LNCaP clone FGC (cell line): ENCODE data around the gene PIGH.
A peak's percentile ranks its signal among the peaks of the same experiment; 100 is the strongest.

Experiments
- DNase-seq: peaks from one replicate; pipeline ENCODE4 v3.0.0-alpha.2; 2011; ENCODE audit warnings: low read depth
- H3K4me3 ChIP-seq: 2 replicates; pipeline ENCODE4 v1.5.1; 2011; ENCODE audit warnings: mild to moderate bottlenecking, low read depth, low read length, control low read depth
- TF ChIP-seq, protein P1 (sequence below): IDR thresholded peaks from 2 replicates; pipeline ENCODE4 v1.5.1; 2012; ENCODE audit warnings: mild to moderate bottlenecking; ENCODE audit not compliant: control insufficient read depth, insufficient read depth; ENCODE audit errors: extremely low read depth

PIGH gene

DNA sequence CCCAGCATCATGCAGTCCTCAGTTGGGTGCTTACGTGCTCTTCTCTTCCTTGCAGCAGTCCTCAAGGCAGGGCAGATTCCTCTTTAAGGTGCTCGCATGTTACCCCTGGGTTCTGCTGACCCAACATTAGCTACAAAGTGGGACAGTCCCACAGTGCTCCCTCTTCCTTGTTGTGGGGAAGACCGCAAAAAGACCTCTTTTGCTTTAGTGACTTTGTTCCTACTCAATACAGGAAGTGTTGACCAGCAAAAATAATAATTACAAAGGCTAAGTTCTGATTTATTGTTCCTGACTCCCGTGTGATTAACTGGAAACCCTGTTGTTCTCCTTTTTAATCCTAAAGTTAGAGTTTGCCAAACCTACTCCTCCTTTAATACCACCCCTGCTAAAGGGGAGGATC is 13.7 kb downstream of the PIGH start:
- no peak overlapping the region for H3K4me3 ChIP-seq
- no peak for DNase-seq
- TF ChIP-seq, protein P1, sequence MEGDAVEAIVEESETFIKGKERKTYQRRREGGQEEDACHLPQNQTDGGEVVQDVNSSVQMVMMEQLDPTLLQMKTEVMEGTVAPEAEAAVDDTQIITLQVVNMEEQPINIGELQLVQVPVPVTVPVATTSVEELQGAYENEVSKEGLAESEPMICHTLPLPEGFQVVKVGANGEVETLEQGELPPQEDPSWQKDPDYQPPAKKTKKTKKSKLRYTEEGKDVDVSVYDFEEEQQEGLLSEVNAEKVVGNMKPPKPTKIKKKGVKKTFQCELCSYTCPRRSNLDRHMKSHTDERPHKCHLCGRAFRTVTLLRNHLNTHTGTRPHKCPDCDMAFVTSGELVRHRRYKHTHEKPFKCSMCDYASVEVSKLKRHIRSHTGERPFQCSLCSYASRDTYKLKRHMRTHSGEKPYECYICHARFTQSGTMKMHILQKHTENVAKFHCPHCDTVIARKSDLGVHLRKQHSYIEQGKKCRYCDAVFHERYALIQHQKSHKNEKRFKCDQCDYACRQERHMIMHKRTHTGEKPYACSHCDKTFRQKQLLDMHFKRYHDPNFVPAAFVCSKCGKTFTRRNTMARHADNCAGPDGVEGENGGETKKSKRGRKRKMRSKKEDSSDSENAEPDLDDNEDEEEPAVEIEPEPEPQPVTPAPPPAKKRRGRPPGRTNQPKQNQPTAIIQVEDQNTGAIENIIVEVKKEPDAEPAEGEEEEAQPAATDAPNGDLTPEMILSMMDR, result no peak

DNA sequence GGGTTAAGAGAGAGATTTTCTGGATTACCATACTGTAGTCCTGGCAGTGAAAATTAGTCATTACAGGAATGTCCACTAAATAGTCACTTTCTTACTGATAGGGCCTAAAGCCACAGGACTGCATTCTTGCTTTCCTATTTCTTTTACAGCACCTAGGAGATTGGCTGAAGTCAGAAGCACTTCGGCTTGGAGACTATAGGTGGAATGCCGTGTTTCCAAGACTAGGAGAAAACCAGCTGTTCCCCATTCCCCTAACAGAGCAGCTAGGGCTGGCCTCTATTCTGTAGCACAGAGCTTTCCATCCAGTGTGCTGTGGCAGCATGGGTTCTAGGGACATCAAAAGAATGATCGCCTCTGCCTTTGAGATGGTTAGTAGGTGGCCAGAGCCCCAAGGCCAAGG is 15.1 kb downstream of the PIGH start:
- TF ChIP-seq, protein P1, result no peak
- DNase-seq, result no peak
- H3K4me3 ChIP-seq, result no peak overlapping the region

DNA sequence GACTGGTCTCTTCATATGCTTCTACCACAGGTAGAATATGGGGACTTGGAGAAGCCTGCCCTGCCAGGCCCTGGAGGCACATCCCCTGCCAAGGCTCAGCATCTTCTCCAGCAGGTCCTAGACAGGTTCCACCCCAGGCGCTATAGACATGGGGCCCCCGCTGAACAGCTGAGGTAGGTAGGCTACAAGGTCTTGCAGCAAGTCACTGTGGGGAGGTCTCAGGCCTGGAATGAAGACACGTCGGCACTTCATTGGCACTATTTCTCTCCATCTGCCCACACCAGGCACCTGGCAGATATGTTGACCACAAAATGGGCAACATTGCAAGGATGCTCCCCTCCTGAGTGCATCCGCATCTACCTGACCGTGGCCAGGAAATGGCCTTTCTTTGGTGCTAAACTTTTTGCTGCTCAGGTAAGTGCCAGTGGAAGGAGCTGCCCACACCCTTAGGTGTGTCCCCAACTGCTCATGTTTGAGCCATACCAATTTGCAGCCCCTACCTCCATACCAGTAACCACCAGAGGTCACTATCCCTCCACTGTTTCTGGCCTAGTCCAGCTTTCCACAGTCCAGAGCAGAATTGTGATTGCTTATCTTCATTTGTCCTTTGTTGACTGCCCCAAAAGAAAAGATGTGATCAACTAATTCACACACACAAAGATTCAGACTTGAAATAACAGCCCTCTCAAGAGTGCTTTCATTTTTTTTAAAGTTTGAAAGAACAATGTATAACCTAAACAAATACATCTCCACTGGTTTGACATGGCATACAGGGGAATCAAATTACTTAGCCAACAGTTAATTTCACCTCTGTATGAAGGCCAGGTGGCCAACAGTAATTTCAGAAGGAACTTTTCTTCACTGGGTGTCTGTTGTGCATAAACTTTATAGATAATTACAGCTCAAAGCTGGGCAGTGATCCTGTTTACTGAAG is 16.1 kb downstream of the PIGH start:
- no peak overlapping the region for H3K4me3 ChIP-seq
- no peak for DNase-seq
- TF ChIP-seq, protein P1, result peak; percentile 89

DNA sequence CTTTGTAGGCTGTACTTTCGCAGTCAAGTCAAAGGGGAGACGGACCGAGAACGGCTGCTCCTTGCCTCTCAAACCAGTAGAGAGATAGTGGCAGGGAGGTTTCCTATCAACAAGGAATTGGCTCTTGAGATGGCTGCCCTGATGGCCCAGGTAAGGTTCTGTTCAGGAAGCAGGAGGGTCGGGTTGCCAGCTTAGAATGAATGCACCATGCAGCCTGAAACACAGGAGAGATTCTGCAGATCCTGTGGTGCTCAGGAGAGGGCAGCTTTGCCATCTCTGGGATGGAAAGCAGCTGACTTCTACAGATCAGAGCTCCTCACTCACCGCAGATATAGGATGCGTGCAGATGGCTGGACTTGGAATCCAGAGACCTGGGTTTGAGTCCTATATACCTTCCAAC is 18.0 kb downstream of the PIGH start:
- DNase-seq, result no peak
- H3K4me3 ChIP-seq, result no peak overlapping the region
- TF ChIP-seq, protein P1, result peak; percentile 19; the same call in 1 of the 2 replicates

DNA sequence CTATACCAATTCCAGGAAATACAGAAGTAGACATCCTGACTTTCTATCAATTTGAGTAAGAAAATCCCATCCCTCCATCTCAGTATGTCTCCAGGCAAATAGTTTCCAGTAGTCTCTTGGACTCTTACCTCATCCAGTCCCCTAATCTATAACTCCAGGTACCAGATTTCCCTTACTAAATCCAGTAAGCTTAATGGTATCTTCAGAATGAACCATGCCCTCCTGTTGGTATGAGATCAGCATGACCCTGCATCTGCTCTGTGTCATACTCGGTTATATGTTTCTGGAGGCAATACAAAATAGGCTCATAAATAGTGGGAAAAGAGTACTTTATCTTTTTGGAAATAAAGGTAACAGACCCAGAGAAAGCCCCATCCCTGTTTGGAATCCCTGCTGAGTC is 18.4 kb downstream of the PIGH start:
- no peak overlapping the region for H3K4me3 ChIP-seq
- TF ChIP-seq, protein P1, result no peak
- DNase-seq, result no peak

DNA sequence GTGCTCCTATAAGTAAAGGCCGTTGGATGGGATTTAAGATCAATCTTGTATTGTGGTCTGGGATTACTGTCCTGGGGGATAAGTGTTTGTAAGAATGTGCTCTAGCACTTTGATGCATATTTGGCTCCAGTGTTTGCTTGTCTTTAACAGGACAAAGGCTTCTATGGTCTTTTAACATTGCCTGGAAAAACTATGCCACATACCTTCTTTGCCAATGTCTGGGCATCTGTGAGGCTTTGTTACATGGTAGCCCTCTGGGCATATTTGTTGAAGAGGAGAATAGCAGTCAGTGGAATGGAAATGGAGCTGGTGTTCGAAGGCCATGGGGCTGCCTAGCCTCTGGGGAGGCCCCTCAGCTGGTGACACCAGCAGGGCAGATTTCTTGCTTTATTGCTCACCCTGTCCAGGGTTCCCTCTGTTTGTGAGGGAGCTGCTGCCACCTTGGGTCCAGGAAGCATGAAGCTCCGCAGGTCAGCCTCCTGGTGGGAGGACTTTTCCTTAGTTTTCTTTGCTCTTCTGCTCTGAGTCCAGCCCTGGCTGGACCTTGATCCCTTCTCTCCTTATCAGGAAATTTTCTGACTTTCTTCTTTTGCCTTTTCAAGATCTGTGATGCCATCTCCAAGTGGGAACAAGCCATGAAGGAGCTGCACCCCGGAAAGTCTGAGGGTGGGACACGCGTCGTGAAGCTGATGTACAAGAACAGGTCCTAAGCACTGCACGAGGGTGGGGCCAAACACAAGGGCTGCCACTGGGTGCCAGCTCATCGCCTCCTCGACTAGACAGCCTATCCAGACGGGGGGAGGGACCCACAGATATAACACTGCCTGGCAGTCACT is 19.5 kb downstream of the PIGH start:
- no peak for DNase-seq
- TF ChIP-seq, protein P1, result no peak
- H3K4me3 ChIP-seq, result no peak overlapping the region
